Ureter (tissue), 1 donor: ENCODE data around the gene ZIM2. TPM values are rescaled to one million over a fixed set of nuclear protein-coding genes. Genes with fewer than 3 reads are reported as not detected.

Source experiments
- DNase-seq: peaks from one replicate; pipeline ENCODE4 v3.0.0-alpha.2; 2020; ENCODE audit warnings: low spot score
- total RNA-seq: library from RNA; stranded (reverse); gene quantifications from one replicate; pipeline ENCODE4 v1.2.4, GENCODE V29; 2023
- donor health status: DM: yes; HTN: yes; CAD: no.

Gene ZIM2
- total RNA-seq, 1 donor from 2014 or later, result 0.21 TPM

DNA sequence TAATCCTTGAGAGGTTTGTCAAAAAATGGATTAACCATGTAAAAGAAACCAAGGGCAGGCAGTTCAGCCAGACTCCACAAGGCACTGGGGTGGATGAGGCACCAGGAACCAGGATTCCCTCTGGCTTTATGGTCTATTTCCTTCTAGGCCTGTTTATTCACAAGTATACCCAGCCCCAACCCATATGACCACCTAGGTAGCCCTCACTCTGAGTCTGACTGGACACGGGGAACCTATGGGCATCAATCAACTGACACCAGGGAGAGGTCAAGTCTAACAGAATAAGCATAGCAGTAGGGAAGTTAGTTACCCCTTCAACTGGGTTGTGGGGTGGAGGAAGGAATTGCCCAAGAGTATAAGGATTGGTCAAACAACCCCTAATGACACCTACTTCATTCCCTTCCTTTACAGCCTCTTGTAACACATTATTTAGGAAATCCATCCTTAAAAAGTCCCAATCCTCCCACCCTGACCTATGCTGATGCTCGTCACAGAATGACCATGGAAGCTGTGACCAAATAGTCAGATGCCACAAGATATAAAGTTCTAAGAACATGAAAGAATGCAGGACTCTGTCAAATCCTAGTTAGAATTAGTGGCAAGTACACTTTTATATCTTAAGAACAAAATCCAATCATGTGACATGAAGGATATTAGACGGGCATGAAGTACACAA lies 31.7 kb downstream of the ZIM2 start:
- DNase-seq, result no peak

GRCh38 chr19:56806639-56807038 lies 33.9 kb downstream of the ZIM2 start:
- no peak for DNase-seq

DNA sequence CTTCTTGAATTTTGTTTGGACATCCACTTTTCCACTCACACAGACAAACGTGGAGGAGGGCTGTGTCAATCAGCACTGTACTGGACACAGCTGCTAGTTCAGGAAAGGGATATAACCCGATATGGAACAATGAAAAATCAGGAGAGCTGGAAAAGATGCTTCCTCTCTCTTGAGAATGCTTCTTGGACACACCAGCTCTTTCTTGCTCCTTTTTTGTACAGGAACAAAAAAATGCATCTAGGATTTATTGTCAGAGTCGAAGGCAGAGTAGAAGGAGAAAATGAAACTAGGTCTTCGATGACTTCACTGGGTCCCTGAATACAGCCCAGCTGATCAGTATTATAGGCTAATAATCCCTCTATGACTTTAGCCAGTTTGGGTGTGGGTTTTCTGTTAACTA lies 62.2 kb downstream of the ZIM2 start:
- no peak for DNase-seq

- DNase-seq, result no peak
These were observed 70.9 kb downstream of the ZIM2 start for GRCh38 chr19:56769650-56770049.

DNA sequence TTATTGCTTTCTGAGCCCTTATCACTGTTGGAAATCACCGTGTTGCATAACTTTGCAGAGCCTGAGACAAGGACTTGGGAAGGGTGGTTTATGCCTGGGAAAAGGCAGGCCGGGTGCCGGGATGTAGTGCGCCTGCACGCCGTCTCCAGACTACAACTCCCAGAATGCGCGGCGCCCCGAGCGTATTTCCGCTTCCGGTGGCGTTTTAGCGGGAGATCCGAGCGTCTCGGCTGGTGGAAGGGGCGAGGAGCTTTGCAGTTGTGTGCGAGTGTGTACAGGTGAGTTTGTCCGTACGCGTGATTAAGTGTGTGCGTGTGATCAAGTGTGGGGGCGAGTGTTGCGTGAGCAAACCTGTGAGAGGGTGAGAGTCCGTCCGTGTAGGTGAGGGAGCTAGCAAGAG lies 75.4 kb downstream of the ZIM2 start:
- DNase-seq, result peak; percentile 51

GRCh38 chr19:56764196-56764695 lies 76.3 kb downstream of the ZIM2 start:
- no peak for DNase-seq

DNA sequence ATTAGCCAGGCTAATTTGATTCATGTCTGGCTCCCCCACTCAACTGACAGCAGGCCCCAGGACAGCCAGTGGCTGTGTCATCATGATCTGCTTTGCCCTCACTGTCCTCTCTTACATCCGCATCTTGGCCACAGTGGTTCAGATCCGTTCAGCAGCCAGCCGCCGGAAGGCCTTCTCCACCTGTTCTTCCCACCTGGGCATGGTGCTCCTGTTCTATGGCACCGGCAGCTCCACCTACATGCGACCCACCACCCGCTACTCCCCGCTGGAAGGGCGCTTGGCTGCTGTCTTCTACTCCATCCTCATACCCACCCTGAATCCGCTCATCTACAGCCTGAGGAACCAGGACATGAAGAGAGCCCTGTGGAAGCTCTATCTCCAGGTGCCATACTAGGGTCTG lies 79.7 kb downstream of the ZIM2 start:
- no peak for DNase-seq

GRCh38 chr19:56759531-56759930 lies 81.0 kb downstream of the ZIM2 start:
- DNase-seq, result no peak

DNA sequence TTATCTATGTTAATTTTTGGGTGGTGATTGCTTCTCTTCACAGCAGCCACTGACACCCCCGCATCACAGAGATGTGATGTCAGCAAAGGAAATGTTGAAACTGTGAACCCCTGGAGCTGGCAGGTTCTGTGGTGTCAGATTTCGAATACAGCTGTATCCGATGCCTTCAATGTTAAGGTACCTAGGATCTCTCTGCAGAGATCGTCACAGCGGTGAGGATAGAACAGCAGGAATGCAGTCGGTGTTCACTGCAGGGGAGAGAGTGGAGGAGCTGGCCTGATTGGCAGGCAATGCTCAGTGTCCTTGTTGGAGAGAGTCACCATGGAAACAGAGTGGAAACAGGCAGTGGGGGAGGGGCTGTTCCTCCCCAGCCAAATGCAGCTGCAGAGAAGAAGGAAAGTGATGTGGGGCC lies 89.4 kb downstream of the ZIM2 start:
- DNase-seq, result no peak

GRCh38 chr19:56750658-56751057 lies 89.9 kb downstream of the ZIM2 start:
- no peak for DNase-seq

DNA sequence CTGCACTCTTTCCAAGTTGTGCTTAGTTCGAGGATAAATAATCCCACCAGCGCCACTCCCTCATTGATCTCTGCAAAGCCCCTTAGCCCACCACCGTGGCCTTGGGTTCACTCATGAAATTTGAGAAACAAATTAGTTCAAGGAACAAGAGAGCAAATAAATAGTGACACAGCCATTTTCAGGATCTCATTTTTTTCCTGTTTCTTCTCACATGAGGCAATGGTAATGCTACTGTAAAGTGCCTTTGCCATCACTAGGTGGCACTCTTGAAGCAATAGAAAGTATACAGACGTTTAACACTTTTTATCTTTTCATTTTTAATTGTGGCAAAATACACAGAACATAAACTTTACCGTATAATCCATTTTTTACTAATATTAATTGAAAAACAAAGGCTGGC lies 92.1 kb downstream of the ZIM2 start:
- DNase-seq, result no peak

DNA sequence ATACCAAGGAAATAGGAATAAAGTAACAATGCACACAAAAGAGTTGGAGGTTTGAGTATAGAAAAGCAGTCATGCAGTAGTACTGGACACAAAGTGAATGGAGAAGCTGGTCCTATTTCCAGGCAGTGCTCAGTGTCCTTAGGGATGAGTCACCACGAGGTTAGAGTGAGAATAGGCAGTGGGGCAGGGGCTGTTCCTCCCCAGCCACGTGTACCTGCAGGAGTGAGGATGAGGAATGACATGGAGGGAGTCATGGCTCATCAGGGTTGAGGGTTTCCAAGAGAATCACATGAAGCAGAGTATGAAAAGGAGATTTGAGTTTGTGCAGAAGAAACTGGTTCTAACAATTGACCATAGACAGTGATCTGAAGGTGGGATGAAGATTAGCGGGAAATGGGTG lies 94.2 kb downstream of the ZIM2 start:
- no peak for DNase-seq

- no peak for DNase-seq
These were observed 100.0 kb downstream of the ZIM2 start for GRCh38 chr19:56740501-56740900.

- DNase-seq, result no peak
These were observed 104.0 kb downstream of the ZIM2 start for GRCh38 chr19:56736571-56736970.

DNA sequence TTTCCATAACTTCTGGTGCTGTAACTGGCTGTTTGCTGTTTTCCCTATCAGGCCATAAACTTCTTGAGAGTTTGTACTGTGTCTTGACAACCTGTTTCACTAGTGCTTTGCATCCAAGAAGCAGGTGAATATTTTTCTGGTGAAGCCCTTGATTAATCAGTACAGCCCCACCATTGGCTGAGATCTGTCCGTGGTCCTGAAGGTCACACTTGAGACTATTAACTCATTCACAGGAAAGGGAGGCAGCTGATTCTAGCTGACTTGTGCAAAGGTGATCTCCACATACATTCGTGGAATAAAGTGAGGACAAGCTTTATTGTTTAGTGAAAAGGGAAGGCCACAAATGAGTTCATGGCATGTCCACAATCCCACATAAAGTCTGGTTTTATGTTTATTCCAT lies 107.5 kb downstream of the ZIM2 start:
- DNase-seq, result no peak

- no peak for DNase-seq
These were observed 112.8 kb downstream of the ZIM2 start for GRCh38 chr19:56727677-56728076.

DNA sequence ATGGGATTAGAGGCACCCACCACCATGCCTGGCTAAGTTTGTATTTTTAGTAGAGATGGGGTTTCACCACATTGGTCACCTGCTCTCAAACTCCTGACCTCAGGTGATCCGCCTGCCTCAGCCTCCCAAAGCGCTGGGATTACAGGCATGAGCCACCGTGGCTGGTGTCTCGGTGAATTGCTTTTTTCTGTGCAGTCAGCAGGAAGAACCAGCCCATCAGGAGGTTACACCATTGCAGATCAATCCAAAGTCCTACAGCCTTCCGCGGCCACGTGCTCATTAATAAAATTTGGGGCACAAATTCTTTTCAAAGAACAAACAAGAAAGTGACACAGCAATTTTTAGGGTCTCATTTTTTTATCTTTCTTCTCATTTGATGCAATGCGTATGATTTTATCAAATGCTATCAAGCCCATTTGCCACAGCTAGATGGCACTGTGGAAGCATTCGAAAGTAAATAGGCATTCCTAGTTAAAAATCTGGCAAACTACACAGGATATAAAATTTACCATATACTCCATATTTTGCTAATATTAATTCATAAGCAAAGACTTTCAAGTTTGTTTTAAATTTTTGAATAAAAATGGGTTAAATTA lies 114.6 kb downstream of the ZIM2 start:
- DNase-seq, result no peak

Other genes with a start within 250 kb of the ZIM2 start
- 7.4 TPM for gene ZNF71, start 245.4 kb downstream of the ZIM2 start, total RNA-seq
- not detected for gene SMIM17, start 197.6 kb downstream of the ZIM2 start, total RNA-seq
- 3.9 TPM for gene ZNF835, start 169.0 kb downstream of the ZIM2 start, total RNA-seq
- gene PEG3, start within 50 bp of the ZIM2 start, total RNA-seq, result 13.7 TPM